Activated CD4-positive, alpha-beta T cell treated with anti-CD3 and anti-CD28 coated beads, Interleukin-2, Interleukin-4, amounts not matched to agents 100 ng/mL and 50 ng/mL, durations not matched to agents 16 hours and 8 hours (primary cell): ENCODE data around the gene OBI1.
"Not testable (repeated sequence)": the region's sequence is repeated elsewhere in the genome, so short reads cannot be mapped to it uniquely, and the experiment has no call there.

Experiments used
- DNase-seq: peaks from one replicate; pipeline ENCODE4 v3.0.0-alpha.2; 2020; ENCODE audit warnings: low spot score

The OBI1 gene

GRCh38 chr13:78649997-78650716 is 8.8 kb downstream of the OBI1 start:
- DNase-seq = no peak

- not testable (repeated sequence) for DNase-seq
Observed at GRCh38 chr13:78647109-78647678, 11.8 kb downstream of the OBI1 start.

- peak; percentile 49 for DNase-seq
Observed at GRCh38 chr13:78638216-78638615, 20.7 kb downstream of the OBI1 start.

GRCh38 chr13:78636495-78636894 is 22.5 kb downstream of the OBI1 start:
- no peak for DNase-seq

DNA sequence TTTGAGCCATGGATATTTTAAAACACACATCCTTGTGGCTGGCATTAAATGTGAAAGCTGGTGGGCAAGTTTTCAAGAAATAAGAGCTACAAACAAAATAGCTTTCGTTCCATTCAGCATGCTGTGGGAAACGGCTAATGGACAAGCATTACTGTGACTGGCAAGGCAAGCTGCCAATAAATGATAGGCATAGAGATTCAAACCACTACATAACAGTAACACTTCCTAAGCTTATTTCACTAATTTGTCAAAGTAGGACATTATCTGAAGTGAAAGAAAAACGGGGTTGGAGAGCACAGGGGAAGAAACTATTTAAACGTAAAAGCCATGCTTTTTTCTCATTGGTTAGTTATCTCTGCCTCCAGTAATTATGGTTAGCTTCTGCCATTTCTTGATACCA is 26.0 kb downstream of the OBI1 start:
- no peak for DNase-seq

GRCh38 chr13:78631077-78631476 is 27.9 kb downstream of the OBI1 start:
- DNase-seq = no peak

DNA sequence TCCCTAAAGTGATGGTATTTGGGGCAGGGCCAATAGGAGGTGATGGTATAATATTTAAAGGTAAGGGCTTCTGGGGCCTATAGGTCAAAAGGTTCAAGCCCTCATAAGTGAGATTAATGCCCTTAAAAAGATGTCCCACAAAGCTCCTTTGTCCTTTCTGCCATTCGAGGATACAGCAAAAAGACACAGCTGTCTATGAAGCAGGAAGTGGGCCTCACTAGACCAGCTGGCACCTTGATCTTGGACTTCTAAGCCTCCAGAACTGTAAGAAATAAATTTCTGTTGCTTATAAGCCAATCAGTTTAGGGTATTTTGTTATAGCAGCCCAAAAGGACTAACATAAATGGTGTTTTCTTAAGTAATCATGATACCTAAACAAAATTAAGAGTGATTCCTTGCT is 28.4 kb downstream of the OBI1 start:
- DNase-seq = no peak

DNA sequence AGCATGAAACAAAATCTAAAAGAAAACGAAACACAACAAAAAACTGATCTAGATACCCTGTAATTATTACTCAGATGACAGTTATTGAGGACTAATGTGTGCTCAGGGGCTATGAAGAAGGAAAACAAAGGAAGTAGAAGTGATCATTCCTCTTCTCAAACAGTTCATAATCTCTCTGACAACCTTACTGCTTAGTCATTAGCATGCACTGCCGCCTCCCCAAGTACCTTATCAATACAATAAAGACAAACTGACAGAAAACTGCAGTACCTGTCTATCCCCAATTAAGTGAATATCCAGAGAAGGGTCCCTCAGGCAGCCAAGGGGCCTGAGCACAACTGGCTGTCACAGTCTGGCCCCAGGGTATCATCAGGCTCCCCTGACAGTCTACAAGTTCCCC is 33.6 kb downstream of the OBI1 start:
- no peak for DNase-seq

- DNase-seq = no peak
Observed at GRCh38 chr13:78623132-78623531, 35.8 kb downstream of the OBI1 start.

DNA sequence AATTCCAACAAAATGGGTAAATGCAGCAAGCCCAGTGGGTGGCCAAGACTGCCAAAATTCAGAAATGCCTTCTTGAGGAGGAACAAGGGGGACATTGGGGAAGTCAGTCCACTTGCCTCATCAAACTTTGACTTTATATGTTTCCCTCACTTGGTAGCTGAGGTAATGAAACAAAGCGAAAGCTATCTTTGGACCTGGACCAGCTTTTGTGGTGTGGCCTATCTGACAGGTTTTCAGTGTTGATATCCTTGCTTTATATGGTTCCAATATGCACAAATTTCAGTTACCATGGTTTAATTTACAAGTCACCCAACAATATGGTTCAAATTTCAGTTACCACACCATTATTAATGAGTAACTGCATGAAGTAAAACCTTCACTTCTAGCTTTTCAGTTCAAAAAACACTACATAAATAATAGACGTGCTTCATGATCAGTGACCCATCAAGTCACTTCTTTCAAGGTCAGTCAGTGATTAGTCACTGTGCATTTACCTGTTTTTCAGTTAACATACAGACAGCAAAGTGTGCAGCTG is 38.0 kb downstream of the OBI1 start:
- no peak for DNase-seq

- no peak for DNase-seq
Observed at GRCh38 chr13:78618411-78618810, 40.5 kb downstream of the OBI1 start.

- no peak for DNase-seq
Observed at GRCh38 chr13:78611040-78611439, 47.9 kb downstream of the OBI1 start.

DNA sequence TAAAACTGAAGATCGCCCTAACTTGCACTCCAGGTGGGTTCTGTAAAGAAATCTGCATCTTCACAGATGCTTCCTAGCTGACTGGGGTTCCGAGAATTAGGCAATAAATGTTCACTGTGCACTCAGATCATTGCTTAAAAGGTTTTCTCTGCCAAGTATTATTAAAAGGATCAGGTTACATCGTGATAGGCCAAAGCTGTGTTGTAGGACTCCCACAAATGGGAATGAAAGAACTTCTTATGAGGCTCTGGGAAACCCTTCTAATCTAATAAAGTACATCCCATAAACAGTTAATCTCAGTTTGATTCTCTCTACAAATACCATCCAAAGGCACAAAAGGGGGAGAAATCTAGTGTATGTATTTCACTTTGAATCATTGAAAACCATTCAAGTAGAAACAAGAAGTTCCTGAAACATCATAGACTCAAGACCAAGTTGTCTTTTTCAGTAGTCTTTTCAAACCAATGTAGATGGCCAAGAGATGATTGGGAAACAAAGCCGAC is 48.5 kb downstream of the OBI1 start:
- DNase-seq = no peak

DNA sequence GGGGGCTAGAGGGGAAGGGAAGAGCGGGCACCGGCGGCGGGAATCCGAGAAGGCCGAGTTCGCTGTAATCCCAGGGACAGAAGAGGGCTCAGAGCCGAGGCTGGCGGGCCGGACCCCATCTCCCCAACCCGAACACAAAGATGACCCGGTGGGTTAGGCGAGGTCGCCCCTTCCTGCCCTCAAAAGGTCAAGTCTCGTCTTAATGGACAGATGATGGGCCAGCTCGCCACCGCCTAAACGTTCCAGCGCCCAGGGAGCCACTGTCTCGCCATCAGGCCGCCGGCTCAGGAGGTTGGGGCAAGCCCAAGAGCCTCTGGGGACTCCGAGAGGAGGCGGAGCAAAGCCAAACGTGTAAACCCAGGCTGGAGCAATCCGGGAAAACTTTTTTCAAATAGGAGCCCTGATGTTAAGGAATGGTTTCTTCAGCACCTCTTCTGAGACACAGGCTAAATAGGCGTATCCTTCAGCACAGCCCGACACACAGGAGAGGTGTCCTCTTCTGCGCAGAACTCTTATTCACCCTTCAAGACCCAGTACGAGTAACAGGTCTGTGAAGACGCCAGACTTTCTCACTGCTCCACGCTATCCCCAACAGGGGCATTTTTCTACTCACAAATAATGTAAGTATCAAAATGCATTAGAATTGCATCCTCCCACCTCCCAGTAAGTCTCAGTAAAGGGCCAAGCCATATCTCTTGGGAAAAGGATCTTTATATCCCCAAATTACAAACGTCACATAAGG is 49.3 kb downstream of the OBI1 start:
- no peak for DNase-seq

DNA sequence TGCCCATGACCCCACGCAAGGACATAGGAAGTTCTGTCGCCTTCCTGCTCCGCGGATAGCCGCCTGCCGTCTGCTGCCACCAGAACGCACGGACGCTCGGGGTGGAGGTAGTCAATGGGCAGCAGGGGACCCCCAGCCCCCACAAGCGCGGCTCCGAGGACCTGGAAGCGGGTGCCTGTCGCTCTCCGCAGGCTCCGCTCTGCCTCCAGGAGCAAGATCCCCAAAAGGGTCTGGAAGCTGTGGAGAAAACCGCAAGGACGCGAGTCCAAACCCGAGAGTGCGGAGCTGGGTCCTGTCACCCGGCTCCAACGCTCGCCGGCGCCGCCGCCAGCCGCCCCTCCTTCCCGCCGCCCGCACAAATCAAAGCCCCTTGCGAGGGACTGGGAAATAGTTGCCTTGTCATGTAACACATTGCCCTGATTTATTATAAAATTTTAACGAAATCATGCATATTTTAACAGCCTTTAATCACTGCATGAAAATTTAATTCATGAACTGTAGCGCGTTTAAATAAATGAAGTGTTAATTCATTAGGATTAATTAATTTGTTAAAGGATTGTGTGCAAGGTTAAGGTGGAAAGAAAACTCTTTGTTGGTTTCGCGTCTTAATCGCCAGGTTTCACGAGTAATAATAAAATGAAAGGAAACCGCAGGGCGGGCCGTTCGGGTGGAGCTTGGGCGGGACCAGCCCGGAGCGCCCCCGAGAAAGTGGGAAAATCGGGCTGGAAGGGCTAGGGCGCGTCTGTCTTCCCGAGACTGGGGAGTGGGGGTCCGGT is 50.1 kb downstream of the OBI1 start:
- DNase-seq = no peak

DNA sequence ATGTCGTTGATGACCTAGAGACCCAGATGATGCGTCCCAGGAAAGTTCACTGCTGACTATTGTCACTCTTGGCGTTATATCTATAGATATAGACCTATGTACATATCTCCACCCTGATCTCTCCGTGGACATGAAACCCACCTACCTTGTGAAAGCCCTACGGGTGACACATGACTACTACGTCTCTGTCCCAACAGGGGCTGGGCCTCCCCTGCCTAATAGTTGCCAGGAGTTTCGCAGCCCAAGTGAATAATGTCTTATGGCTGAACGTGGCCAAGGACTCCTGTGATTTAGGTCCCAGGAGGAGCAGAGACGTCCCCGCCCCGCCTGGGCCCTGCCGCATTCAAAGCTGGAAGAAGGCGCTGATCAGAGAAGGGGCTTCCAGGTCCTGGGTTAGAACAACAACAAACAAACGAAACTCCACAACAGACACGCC is 50.7 kb downstream of the OBI1 start:
- no peak for DNase-seq

- DNase-seq = no peak
Observed at GRCh38 chr13:78607409-78608251, 51.3 kb downstream of the OBI1 start.

GRCh38 chr13:78606471-78607408 is 52.2 kb downstream of the OBI1 start:
- DNase-seq = no peak

DNA sequence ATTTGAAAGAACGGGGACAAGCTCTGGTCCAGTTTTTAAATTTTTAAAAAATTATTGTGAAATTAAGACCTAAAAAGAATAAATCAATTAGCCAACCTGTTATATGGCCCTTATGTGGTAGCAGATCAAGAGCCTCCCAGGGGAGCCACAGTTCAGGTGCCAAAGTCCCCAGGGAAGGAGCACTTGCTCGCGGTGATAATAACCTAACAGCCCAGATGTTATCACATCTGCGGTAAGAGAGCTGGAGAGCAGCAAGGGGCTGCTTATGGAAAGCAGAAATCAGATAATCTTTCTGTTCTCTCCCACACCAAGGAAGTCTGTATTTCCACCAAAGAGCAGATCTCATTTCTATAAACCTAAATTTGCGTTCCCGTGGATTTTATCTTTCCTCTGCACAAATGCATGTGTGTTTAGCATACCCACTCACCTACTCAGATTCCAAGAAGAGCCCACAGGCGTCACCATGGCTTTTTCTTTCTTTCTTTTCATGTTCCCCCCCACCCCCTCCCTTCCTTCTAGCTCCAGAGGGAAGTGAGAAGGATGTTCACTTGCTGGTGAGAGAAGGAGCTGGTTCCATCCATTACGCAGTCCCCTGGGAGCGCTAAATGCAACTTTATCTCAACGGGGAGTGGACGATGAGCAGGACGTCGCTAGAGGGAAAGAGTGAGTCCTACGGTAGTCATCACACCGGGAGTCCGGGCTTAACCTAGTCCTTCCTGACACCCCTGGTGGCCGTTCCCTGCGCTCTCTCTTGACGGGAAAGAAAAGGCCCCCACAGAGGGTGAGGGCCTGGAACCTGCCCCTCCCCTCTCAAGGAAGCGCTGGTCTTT is 54.0 kb downstream of the OBI1 start:
- DNase-seq = no peak
